Keratinocyte (primary cell): ENCODE results near the gene BSCL2. TPM values are rescaled to one million over a fixed set of nuclear protein-coding genes. Genes with fewer than 3 reads are reported as not detected.

Experiments used
- DNase-seq: peaks from one replicate; pipeline ENCODE4 v3.0.0-alpha.2; 2011; ENCODE audit warnings: low read depth, missing footprints, low spot score
- FAIRE-seq: peaks from 2 replicates; lab custom pipeline; 2011; peaks lifted over from hg19 to GRCh38; lab: Jason Lieb, UNC
- H2AFZ ChIP-seq: 2 replicates; pipeline ENCODE4 v1.6.0; 2012; ENCODE audit warnings: low read length, control low read depth, inconsistent platforms; ENCODE audit not compliant: control insufficient read depth
- H3K27ac ChIP-seq: 2 replicates; pipeline ENCODE4 v1.5.1; 2011; ENCODE audit warnings: low read length; ENCODE audit not compliant: control insufficient read depth, insufficient read depth
- H3K27me3 ChIP-seq: 3 replicates; pipeline ENCODE4 v1.6.0; 2011; ENCODE audit warnings: low read length; ENCODE audit not compliant: control insufficient read depth, insufficient read depth; ENCODE audit errors: extremely low read depth
- H3K36me3 ChIP-seq, 2 experiments: 2 replicates in 1 of 2; 3 replicates in 1 of 2; pipeline ENCODE4 v1.5.1; 2011; ENCODE audit warnings: low read length in 2 of 2, mild to moderate bottlenecking in 1 of 2; ENCODE audit not compliant: control insufficient read depth in 2 of 2, insufficient read depth in 2 of 2; ENCODE audit errors: extremely low read depth in 1 of 2
- H3K4me1 ChIP-seq: 3 replicates; pipeline ENCODE4 v1.5.1; 2011; ENCODE audit warnings: low read length; ENCODE audit not compliant: control insufficient read depth, insufficient read depth; ENCODE audit errors: extremely low read depth
- H3K4me2 ChIP-seq: 3 replicates; pipeline ENCODE4 v1.6.0; 2011; ENCODE audit warnings: low read depth, low read length; ENCODE audit not compliant: control insufficient read depth, insufficient read depth; ENCODE audit errors: extremely low read depth
- H3K4me3 ChIP-seq, 3 experiments: fragments of 200-600 bp in 1 of 3; sonication (generic) in 1 of 3; 2 replicates in 2 of 3; 3 replicates in 1 of 3; pipeline ENCODE4 v1.5.1; 2011 to 2016; ENCODE audit warnings: low read length in 3 of 3, mild to moderate bottlenecking in 3 of 3, control low read depth in 2 of 3, inconsistent platforms in 1 of 3, low read depth in 1 of 3, mixed read lengths in 1 of 3, mixed run types in 1 of 3, moderate library complexity in 1 of 3; ENCODE audit not compliant: control insufficient read depth in 2 of 3, insufficient read depth in 2 of 3; ENCODE audit errors: extremely low read depth in 1 of 3
- H3K79me2 ChIP-seq: 2 replicates; pipeline ENCODE4 v1.6.0; 2012; ENCODE audit warnings: low read length; ENCODE audit not compliant: control insufficient read depth, insufficient read depth
- H3K9ac ChIP-seq: 3 replicates; pipeline ENCODE4 v1.6.0; 2011; ENCODE audit warnings: low read length; ENCODE audit not compliant: control insufficient read depth, insufficient read depth; ENCODE audit errors: extremely low read depth
- H3K9me1 ChIP-seq: 3 replicates; pipeline ENCODE4 v1.6.0; 2011; ENCODE audit warnings: low read length; ENCODE audit not compliant: control insufficient read depth, insufficient read depth; ENCODE audit errors: extremely low read depth
- H3K9me3 ChIP-seq: 2 replicates; pipeline ENCODE4 v1.5.1; 2012; ENCODE audit warnings: low read depth, low read length; ENCODE audit not compliant: control insufficient read depth
- H4K20me1 ChIP-seq: 3 replicates; pipeline ENCODE4 v1.6.0; 2011; ENCODE audit warnings: low read length; ENCODE audit not compliant: control insufficient read depth, insufficient read depth; ENCODE audit errors: extremely low read depth
- EZH2 ChIP-seq: IDR thresholded peaks from one replicate; pipeline ENCODE4 v1.6.1; 2012; ENCODE audit warnings: inconsistent platforms, mild to moderate bottlenecking, low read length, moderate library complexity
- dilution Hi-C: fragments of 300-500 bp; cut with MboI; formaldehyde crosslinking; loops from one replicate; pipeline ENCODE4 v1.7.0; 2020; ENCODE audit warnings: low sequenced_read_pairs; ENCODE audit not compliant: extremely low pct_ligation_motif_present
- polyA plus RNA-seq, 5 experiments: library from polyadenylated mRNA; depleted of rRNA in 3 of 5; stranded (reverse) in 3 of 5; stranded (forward) in 1 of 5; unstranded in 1 of 5; fragments of >200 nt; gene quantifications; 1 replicate in 1 of 5; 2 replicates in 3 of 5; 3 replicates in 1 of 5; pipeline versions ENCODE4 v1.2.1 to v1.2.3, GENCODE V29; 2011 to 2012; ENCODE audit warnings: missing spikeins in 2 of 5, low read depth in 1 of 5, low replicate concordance in 1 of 5
- TF ChIP-seq, protein P1 (sequence below), 3 experiments: IDR thresholded peaks in 1 of 3; conservative IDR thresholded peaks in 1 of 3; optimal IDR thresholded peaks in 1 of 3; 2 replicates in 2 of 3; 3 replicates in 1 of 3; pipeline versions ENCODE3 to v1.5.1; 2011; ENCODE audit warnings: low read length in 3 of 3, mild to moderate bottlenecking in 3 of 3, moderate library complexity in 2 of 3, control low read depth in 1 of 3, inconsistent platforms in 1 of 3; ENCODE audit not compliant: insufficient read depth in 2 of 3; ENCODE audit errors: extremely low read depth in 1 of 3

BSCL2 gene
- polyA plus RNA-seq, 1 donor (not counting 4 experiments of a cell fraction or from before 2014, with no cell fraction given), result 21.9 TPM

DNA sequence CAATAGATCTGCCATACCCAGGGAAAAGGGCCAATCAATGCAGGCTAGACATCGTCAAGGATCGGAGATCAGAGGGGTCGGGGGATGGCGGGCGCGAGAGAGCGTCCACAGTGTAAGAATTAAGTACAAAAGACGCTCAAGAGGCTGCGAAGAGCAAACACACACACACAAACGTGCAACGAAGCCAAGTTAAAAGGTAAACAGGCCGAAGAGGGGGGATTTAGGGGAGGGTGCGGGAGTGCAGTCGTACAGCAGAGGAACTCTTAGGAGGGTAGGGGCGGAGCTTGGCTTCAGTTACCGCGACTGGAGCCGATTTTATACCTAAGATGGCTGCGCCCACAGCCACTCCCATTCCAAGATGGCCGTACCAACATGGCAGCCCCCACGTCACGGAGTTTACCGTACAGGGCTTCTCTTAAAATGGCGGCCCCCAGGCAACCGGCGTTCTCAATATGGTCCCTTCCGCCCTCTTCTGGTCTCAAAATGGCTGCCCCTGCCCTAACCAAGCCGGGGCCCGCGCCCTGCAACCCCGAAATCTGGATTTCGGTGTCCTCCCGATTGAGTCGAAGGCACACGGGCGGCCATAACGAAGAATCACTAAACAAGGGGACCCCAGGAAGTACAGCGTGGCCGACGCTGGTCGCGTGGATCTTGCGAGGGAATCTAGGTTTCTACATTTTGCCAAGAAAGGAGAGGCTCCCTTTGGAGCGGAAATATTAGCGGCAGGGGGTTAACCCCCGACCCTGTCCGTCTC, 2.2 kb upstream of the BSCL2 start:
- Histone ChIP-seq H3K27me3 (no peaks in the 10 kb centered on the region), H3K4me2 (peak overlapping the region; percentile 99), H3K4me1 (peaks cover 36% of the 10 kb centered on the region), H3K79me2 (no peaks in the 10 kb centered on the region), H3K36me3 (peaks cover 10 to 22% of the 10 kb centered on the region in 2 experiments), H3K27ac (peak overlapping the region; percentile 93), H4K20me1 (no peaks in the 10 kb centered on the region), H2AFZ (peak overlapping the region; percentile 95), H3K4me3 (peak overlapping the region; percentile 25 to 84 (median 75)), H3K9me3 (no peaks in the 10 kb centered on the region), H3K9me1 (no peaks in the 10 kb centered on the region), H3K9ac (peak overlapping the region; percentile 88)
- TF ChIP-seq, protein P1, sequence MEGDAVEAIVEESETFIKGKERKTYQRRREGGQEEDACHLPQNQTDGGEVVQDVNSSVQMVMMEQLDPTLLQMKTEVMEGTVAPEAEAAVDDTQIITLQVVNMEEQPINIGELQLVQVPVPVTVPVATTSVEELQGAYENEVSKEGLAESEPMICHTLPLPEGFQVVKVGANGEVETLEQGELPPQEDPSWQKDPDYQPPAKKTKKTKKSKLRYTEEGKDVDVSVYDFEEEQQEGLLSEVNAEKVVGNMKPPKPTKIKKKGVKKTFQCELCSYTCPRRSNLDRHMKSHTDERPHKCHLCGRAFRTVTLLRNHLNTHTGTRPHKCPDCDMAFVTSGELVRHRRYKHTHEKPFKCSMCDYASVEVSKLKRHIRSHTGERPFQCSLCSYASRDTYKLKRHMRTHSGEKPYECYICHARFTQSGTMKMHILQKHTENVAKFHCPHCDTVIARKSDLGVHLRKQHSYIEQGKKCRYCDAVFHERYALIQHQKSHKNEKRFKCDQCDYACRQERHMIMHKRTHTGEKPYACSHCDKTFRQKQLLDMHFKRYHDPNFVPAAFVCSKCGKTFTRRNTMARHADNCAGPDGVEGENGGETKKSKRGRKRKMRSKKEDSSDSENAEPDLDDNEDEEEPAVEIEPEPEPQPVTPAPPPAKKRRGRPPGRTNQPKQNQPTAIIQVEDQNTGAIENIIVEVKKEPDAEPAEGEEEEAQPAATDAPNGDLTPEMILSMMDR (optimal IDR thresholded peaks at IDR 0.05 in 1 of 3, IDR thresholded peaks at IDR 0.05 in 1 of 3, conservative IDR thresholded peaks at IDR 0.05 in 1 of 3; ENCODE audit: extremely low read depth in 1 of 3, insufficient read depth in 2 of 3, low read length in 3 of 3), result no peak
- TF ChIP-seq EZH2, result no peak
- dilution Hi-C loops, result no loop called here
- DNase-seq (peak; percentile 62), FAIRE-seq (no peak)

DNA sequence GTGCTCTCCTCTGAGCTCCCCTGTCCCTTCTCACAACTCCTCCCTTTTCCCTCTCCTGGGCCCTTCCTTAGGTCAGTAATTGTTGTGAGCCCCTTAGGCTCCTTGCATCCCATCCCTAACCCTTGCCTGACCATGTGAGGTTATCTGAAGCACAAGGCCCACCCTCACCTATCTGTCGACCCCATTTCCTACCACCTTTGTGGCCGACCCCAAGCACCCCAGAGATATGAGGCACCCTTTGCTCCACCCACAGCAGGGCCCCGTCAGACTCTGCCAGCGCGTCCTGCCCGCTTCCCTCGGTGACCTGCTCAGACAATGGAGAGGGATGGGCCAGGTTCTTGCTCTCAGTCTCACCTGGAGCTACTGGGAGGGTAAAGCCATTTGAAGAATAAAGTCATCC, 1.6 kb upstream of the BSCL2 start:
- TF ChIP-seq, protein P1 (optimal IDR thresholded peaks at IDR 0.05 in 1 of 3, IDR thresholded peaks at IDR 0.05 in 1 of 3, conservative IDR thresholded peaks at IDR 0.05 in 1 of 3; ENCODE audit: extremely low read depth in 1 of 3, insufficient read depth in 2 of 3, low read length in 3 of 3), result no peak
- no peak for TF ChIP-seq EZH2
- H3K36me3 ChIP-seq, result peaks cover 8 to 21% of the 10 kb centered on the region in 2 experiments
- H3K4me3 ChIP-seq, result peak overlapping the region; percentile 25 to 84 (median 75)
- no peaks in the 10 kb centered on the region for H3K79me2 ChIP-seq
- peaks cover 36% of the 10 kb centered on the region for H3K4me1 ChIP-seq
- FAIRE-seq (no peak), DNase-seq (no peak)
- peak overlapping the region; percentile 95 for H2AFZ ChIP-seq
- H3K9ac ChIP-seq, result peak overlapping the region; percentile 88
- dilution Hi-C loops, result no loop called here
- H3K9me1 ChIP-seq, result no peaks in the 10 kb centered on the region
- no peaks in the 10 kb centered on the region for H4K20me1 ChIP-seq
- peak overlapping the region; percentile 93 for H3K27ac ChIP-seq
- peak overlapping the region; percentile 99 for H3K4me2 ChIP-seq
- H3K9me3 ChIP-seq, result no peaks in the 10 kb centered on the region
- no peaks in the 10 kb centered on the region for H3K27me3 ChIP-seq
